DLD1 (cell line): ENCODE measurements around the gene SLC36A3.
"Not testable (repeated sequence)": the region's sequence is repeated elsewhere in the genome, so short reads cannot be mapped to it uniquely, and the experiment has no call there.

Experiments
- in situ Hi-C: cut with HindIII; loops from 2 replicates; pipeline ENCODE4 v1.10.0; 2017; ENCODE audit warnings: low sequenced_read_pairs

The SLC36A3 gene

GRCh38 chr5:151240268-151240835 is 63.2 kb downstream of the SLC36A3 start:
- in situ Hi-C loops = not testable (repeated sequence)

DNA sequence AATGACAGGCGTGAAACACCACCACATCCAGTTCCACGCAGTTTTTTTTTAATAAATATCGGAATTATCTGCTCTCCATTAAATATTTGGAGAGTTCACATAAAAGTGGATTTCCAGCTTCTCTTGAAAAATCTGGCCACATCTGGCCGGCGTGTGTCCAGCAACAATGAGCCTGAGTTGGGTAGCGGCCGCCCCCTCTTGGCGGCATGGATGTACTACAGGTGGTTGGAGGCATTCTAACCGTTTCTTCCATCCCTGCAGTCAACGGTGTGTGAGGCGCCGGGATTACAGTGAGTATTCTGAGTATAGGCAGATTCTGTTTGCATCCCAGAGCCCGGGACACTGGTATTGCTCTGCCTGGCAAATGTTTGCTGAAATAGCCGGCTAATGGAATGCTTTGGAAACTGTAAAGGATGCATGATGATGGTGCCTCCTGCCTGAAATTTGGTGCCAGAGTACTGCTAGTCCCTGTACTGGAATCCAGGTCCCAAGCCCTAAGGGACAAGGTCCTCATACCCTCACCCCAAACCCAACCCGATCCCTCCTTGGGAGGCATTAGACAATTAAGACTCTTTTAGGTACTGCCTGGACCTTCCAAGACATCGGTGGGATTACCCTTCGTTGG is 64.2 kb downstream of the SLC36A3 start:
- in situ Hi-C loops = no loop called here

- in situ Hi-C loops = no loop called here
Observed at GRCh38 chr5:151238303-151238741, 65.2 kb downstream of the SLC36A3 start.

DNA sequence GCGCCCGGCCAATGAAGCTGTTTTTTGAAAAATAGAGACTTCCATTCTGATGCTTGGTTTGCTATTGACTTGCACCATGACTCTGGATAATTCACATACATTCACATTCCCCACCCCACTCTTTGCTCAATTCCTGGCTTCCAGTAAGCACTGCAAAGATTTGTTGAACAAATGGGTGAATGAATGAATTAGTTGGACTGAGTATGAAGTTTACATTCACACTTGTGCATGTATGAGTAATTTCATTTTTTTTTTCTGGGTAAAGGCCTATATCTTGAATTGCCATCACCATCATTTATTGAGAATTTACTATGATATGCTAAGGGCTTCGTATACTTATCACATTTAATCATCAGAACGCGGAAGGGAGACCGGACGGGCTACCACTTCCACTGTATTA is 65.9 kb downstream of the SLC36A3 start:
- in situ Hi-C loops = no loop called here

- in situ Hi-C loops = no loop called here
Observed at GRCh38 chr5:151236888-151237287, 66.7 kb downstream of the SLC36A3 start.

- in situ Hi-C loops = not testable (repeated sequence)
Observed at GRCh38 chr5:151235239-151235571, 68.4 kb downstream of the SLC36A3 start.

- in situ Hi-C loops = no loop called here
Observed at GRCh38 chr5:151234476-151235238, 68.9 kb downstream of the SLC36A3 start.

- in situ Hi-C loops = no loop called here
Observed at GRCh38 chr5:151233616-151234085, 69.9 kb downstream of the SLC36A3 start.

DNA sequence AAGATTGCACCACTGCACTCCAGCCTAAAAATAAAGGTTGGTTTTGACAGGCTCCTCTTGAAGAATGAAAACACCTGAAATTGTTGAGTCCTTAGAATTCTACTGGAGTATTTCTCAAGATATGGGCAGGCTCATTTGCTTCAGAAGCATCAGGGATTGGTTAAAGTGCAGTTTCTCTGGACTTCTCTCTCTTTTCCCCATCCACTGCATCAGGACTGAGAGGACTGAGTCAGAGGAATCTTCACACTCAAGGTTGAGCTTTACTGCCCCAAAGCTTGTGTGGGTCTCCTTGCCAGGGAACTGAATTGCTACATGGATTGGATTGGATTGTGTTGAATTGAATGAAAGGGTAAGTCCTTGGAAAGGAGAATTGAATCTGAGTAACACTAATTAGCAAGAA is 72.2 kb downstream of the SLC36A3 start:
- in situ Hi-C loops = no loop called here

GRCh38 chr5:151230048-151230680 is 73.4 kb downstream of the SLC36A3 start:
- in situ Hi-C loops = no loop called here

GRCh38 chr5:151228986-151229385 is 74.6 kb downstream of the SLC36A3 start:
- in situ Hi-C loops = no loop called here

DNA sequence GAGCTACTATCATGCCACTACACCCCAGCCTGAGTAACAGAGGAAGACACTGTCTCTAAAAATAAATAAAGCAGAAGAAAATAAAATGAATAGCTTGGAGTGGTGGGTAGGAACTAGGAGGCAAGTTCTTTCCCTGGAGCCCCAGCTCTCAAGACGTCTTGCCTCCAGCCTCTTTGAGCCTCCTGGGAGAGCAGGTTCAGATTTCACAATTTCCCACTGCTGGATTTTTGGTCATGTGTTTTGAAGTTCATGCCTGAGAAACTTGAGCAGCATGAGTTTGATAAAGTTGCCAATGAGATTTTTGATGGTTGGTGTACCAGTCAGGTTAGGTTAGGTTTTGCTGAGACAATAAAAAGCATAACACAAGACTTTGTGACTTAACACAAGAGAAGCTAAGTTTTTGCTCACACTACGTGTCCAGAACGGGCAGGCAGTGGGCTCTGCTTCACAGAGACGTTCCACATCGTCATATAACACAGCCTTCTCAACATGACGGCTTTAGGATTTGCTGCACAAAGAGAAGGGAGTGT is 75.6 kb downstream of the SLC36A3 start:
- in situ Hi-C loops = no loop called here
